Gastrocnemius medialis (tissue), 4 donors: ENCODE measurements around the gene SHANK3.

Source experiments
- POLR2A ChIP-seq, 2 donors: fragments of 450-650 bp; IDR thresholded peaks; one replicate each; pipeline ENCODE4 v1.6.1; 2017; ENCODE audit warnings: antibody characterized with exemption in 2 of 2, mild to moderate bottlenecking in 2 of 2, moderate library complexity in 2 of 2
- TF ChIP-seq, protein P1 (sequence below), 5 experiments: fragments of 450-650 bp in 3 of 5; fragments of 200-600 bp in 2 of 5; sonication (generic) in 2 of 5; IDR thresholded peaks in 4 of 5; conservative IDR thresholded peaks in 1 of 5; 1 replicate in 4 of 5; 2 replicates in 1 of 5; pipeline ENCODE4 v1.5.1; 2016 to 2019; ENCODE audit warnings: antibody characterized with exemption in 5 of 5, mild to moderate bottlenecking in 3 of 5, moderate library complexity in 3 of 5

GRCh38 chr22:50712341-50713007 lies 39.9 kb downstream of the SHANK3 start:
- TF ChIP-seq POLR2A (IDR thresholded peaks at IDR 0.05) = no peak
- TF ChIP-seq, protein P1, sequence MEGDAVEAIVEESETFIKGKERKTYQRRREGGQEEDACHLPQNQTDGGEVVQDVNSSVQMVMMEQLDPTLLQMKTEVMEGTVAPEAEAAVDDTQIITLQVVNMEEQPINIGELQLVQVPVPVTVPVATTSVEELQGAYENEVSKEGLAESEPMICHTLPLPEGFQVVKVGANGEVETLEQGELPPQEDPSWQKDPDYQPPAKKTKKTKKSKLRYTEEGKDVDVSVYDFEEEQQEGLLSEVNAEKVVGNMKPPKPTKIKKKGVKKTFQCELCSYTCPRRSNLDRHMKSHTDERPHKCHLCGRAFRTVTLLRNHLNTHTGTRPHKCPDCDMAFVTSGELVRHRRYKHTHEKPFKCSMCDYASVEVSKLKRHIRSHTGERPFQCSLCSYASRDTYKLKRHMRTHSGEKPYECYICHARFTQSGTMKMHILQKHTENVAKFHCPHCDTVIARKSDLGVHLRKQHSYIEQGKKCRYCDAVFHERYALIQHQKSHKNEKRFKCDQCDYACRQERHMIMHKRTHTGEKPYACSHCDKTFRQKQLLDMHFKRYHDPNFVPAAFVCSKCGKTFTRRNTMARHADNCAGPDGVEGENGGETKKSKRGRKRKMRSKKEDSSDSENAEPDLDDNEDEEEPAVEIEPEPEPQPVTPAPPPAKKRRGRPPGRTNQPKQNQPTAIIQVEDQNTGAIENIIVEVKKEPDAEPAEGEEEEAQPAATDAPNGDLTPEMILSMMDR (IDR thresholded peaks at IDR 0.05 in 4 of 5, conservative IDR thresholded peaks at IDR 0.05 in 1 of 5) = no peak
